K562 (cell line): ENCODE measurements around the gene DCAF15. TPM values are rescaled to one million over a fixed set of nuclear protein-coding genes. Genes with fewer than 3 reads are reported as not detected.
A peak's percentile ranks its signal among the peaks of the same experiment; 100 is the strongest.

Source experiments
- ATAC-seq: fragments of 200-7000 bp; cut with Tn5 transposase; 3 replicates; pipeline ENCODE4 v1.9.1; 2020; ENCODE audit warnings: moderate library complexity
- BruUV-seq: library from RNA; stranded (reverse); fragments of 400-500 nt; replicated peaks from 2 replicates; lab custom pipeline; 2021; lab: Mats Ljungman, UMichigan
- CTCF ChIA-PET: fragments of 300-600 bp; formaldehyde crosslinking; extraction: SDS; loops from one replicate; lab custom pipeline; 2021; ENCODE audit warnings: low intra/inter-chr PET ratio; lab: Yijun Ruan, JAX
- POLR2A ChIA-PET: fragments of 300-600, 350-650 bp; sonication (Branson Sonifier 250); formaldehyde crosslinking; extraction: SDS; loops from one replicate; lab custom pipeline; 2021; ENCODE audit warnings: antibody characterized with exemption, inconsistent platforms; lab: Yijun Ruan, JAX
- DNase-seq, 4 experiments: peaks; one replicate each; pipeline versions ENCODE4 v3.0.0 to v3.0.0-alpha.2; 2011 to 2018; ENCODE audit warnings: low spot score in 3 of 4, mixed read lengths in 3 of 4; ENCODE audit errors: extremely low read depth in 1 of 4
- FAIRE-seq: peaks from 2 replicates; lab custom pipeline; 2011; peaks lifted over from hg19 to GRCh38; lab: Jason Lieb, UNC
- H2AFZ ChIP-seq: 2 replicates; pipeline ENCODE4 v1.6.0; 2011; ENCODE audit warnings: low read depth, low read length, control low read depth, inconsistent platforms
- H3K27ac ChIP-seq: fragments of 200-600 bp; 3 replicates; pipeline ENCODE4 v1.8.0; 2011; ENCODE audit warnings: low read depth, mild to moderate bottlenecking, control low read depth, inconsistent platforms, low read length, moderate library complexity, mixed read lengths; ENCODE audit errors: extremely low read depth
- H3K27me3 ChIP-seq, 2 experiments: fragments of 300-600 bp in 1 of 2; 2 replicates in 1 of 2; 3 replicates in 1 of 2; pipeline versions ENCODE4 v1.6.0 to v1.8.0; 2011; ENCODE audit warnings: inconsistent platforms in 2 of 2, low read length in 2 of 2, mild to moderate bottlenecking in 1 of 2, mixed read lengths in 1 of 2, moderate library complexity in 1 of 2; ENCODE audit not compliant: control insufficient read depth in 2 of 2, insufficient read depth in 2 of 2
- H3K36me3 ChIP-seq: fragments of 300-600 bp; 3 replicates; pipeline ENCODE4 v1.8.0; 2011; ENCODE audit warnings: mild to moderate bottlenecking, low read length, inconsistent platforms; ENCODE audit not compliant: control insufficient read depth, insufficient read depth
- H3K4me1 ChIP-seq, 2 experiments: fragments of 200-600 bp in 1 of 2; replicated peaks in 1 of 2; 2 replicates in 1 of 2; 3 replicates in 1 of 2; pipeline versions ENCODE4 v1.5.1 to v1.8.0; 2011; ENCODE audit warnings: inconsistent platforms in 2 of 2, low read length in 2 of 2, mild to moderate bottlenecking in 1 of 2, mixed read lengths in 1 of 2, moderate library complexity in 1 of 2; ENCODE audit not compliant: control insufficient read depth in 2 of 2, insufficient read depth in 2 of 2
- H3K4me2 ChIP-seq: 2 replicates; pipeline ENCODE4 v1.6.1; 2011; ENCODE audit warnings: low read length, control low read depth, inconsistent platforms, mixed read lengths; ENCODE audit not compliant: insufficient read depth
- H3K4me3 ChIP-seq: fragments of 200-600 bp; sonication (generic), shearing (Covaris generic); 2 replicates; pipeline ENCODE4 v1.5.1; 2016; ENCODE audit warnings: control low read depth, inconsistent platforms
- H3K79me2 ChIP-seq: fragments of 200-600 bp; 3 replicates; pipeline ENCODE4 v1.8.0; 2011; ENCODE audit warnings: low read length, inconsistent platforms; ENCODE audit not compliant: control insufficient read depth, insufficient read depth
- H3K9ac ChIP-seq, 2 experiments: 2 replicates each; pipeline versions ENCODE4 v1.6.0 to v1.6.1; 2011; ENCODE audit warnings: low read depth in 2 of 2, low read length in 2 of 2, control low read depth in 1 of 2, inconsistent platforms in 1 of 2, mild to moderate bottlenecking in 1 of 2, mixed read lengths in 1 of 2; ENCODE audit not compliant: insufficient read depth in 1 of 2
- H3K9me1 ChIP-seq: one replicate; pipeline ENCODE4 v1.6.0; 2011; ENCODE audit warnings: inconsistent platforms, mild to moderate bottlenecking, low read length, moderate library complexity; ENCODE audit not compliant: control insufficient read depth, insufficient read depth
- H3K9me3 ChIP-seq: replicated peaks from 2 replicates; pipeline ENCODE4 v1.5.1; 2011; ENCODE audit warnings: low read depth, low read length, inconsistent platforms; ENCODE audit not compliant: control insufficient read depth, insufficient read depth
- H4K20me1 ChIP-seq: replicated peaks from 2 replicates; pipeline ENCODE4 v1.6.1; 2011; ENCODE audit warnings: low read length, inconsistent platforms, mixed read lengths; ENCODE audit not compliant: control insufficient read depth, insufficient read depth
- BRCA1 ChIP-seq, 2 experiments: fragments of 450-650 bp in 1 of 2; sonication (generic) in 1 of 2; formaldehyde crosslinking in 1 of 2; IDR thresholded peaks; 2 replicates each; pipeline versions ENCODE4 v1.5.0 to v1.6.1; 2017 to 2020; ENCODE audit warnings: mild to moderate bottlenecking in 1 of 2, missing genetic modification reagents in 1 of 2
- CREB1 ChIP-seq, 2 experiments: sonication (generic) in 1 of 2; formaldehyde crosslinking in 1 of 2; IDR thresholded peaks; 2 replicates each; pipeline versions ENCODE4 v1.6.1 to v1.8.0; 2012 to 2022; ENCODE audit warnings: inconsistent platforms in 1 of 2, mild to moderate bottlenecking in 1 of 2, missing genetic modification reagents in 1 of 2, moderate library complexity in 1 of 2
- GABPB2 ChIP-seq: fragments of 250-450 bp; sonication (Bioruptor Pico); conservative IDR thresholded peaks from 2 replicates; pipeline ENCODE4 v1.5.1; 2021; ENCODE audit warnings: mild to moderate bottlenecking
- HNRNPLL ChIP-seq: fragments of 200-400 bp; formaldehyde crosslinking; IDR thresholded peaks from 2 replicates; pipeline ENCODE4 v1.6.1; 2017; ENCODE audit warnings: low read length, low read depth, mild to moderate bottlenecking; ENCODE audit not compliant: poor library complexity, severe bottlenecking
- NFIC ChIP-seq: fragments of 450-650 bp; IDR thresholded peaks from 2 replicates; pipeline ENCODE4 v1.6.1; 2017; ENCODE audit warnings: mild to moderate bottlenecking, inconsistent platforms
- NR2C2 ChIP-seq, 2 experiments: fragments of 200-800 bp in 1 of 2; sonication (Bioruptor generic) in 1 of 2; sonication (generic) in 1 of 2; formaldehyde crosslinking in 1 of 2; IDR thresholded peaks; 2 replicates each; pipeline versions ENCODE4 v1.6.1 to v1.8.0; 2016 to 2022; ENCODE audit warnings: mild to moderate bottlenecking in 1 of 2, missing compliant biosample characterization in 1 of 2, missing genetic modification characterization in 1 of 2, missing genetic modification reagents in 1 of 2
- ZBTB49 ChIP-seq: sonication (generic); formaldehyde crosslinking; IDR thresholded peaks from 2 replicates; pipeline ENCODE4 v1.8.0; 2022; ENCODE audit warnings: missing genetic modification reagents, mild to moderate bottlenecking, borderline replicate concordance
- ZNF165 ChIP-seq: fragments of 250-450 bp; sonication (Bioruptor Pico); IDR thresholded peaks from 2 replicates; pipeline ENCODE4 v1.4.0; 2020; ENCODE audit warnings: borderline replicate concordance
- ZNF408 ChIP-seq: fragments of 250-450 bp; sonication (Bioruptor Pico); IDR thresholded peaks from 2 replicates; pipeline ENCODE4 v1.4.0; 2020; ENCODE audit warnings: low read depth, mild to moderate bottlenecking, moderate library complexity
- WGBS: fragments of 100-300 bp; shearing (Covaris generic); methylation state at CpG from one replicate; pipeline ENCODE4 v1.1.6; 2016; ENCODE audit warnings: low coverage, mixed read lengths; ENCODE audit not compliant: insufficient coverage; ENCODE audit errors: missing lambda C conversion rate; 5-methylcytosine and 5-hydroxymethylcytosine counted together
- in situ Hi-C: fragments of 300-500 bp; cut with MboI; formaldehyde crosslinking; loops from 4 replicates; pipeline ENCODE4 v1.15.0; 2018; ENCODE audit warnings: inconsistent platforms, mixed read lengths
- intact Hi-C: fragments of 100-400 bp; cut with micrococcal nuclease; formaldehyde crosslinking; loops from 2 replicates; pipeline ENCODE4 v1.14.2; 2022
- polyA plus RNA-seq, 8 experiments: library from polyadenylated mRNA; depleted of rRNA in 4 of 8; stranded (reverse) in 5 of 8; unstranded in 3 of 8; fragments of >200 nt; fragmentation: Nextera tagmentation in 2 of 8; fragmentation: Illumina TruSeq in 1 of 8; extraction: Ambion mirVana in 2 of 8; extraction: Trizol in 1 of 8; gene quantifications; 2 replicates each; pipeline versions ENCODE4 v1.2.1 to v1.2.3, GENCODE V29; 2011 to 2014; ENCODE audit warnings: inconsistent platforms in 1 of 8, missing spikeins in 1 of 8
- total RNA-seq, 7 experiments: library from RNA; depleted of rRNA in 6 of 7; stranded (reverse); fragments of >200 nt in 6 of 7; fragmentation: Illumina TruSeq in 2 of 7; extraction: Trizol in 2 of 7; gene quantifications; 2 replicates each; pipeline versions ENCODE4 v1.2.1 to v1.2.3, GENCODE V29; 2011 to 2021; ENCODE audit warnings: low replicate concordance in 1 of 7
- TF ChIP-seq, protein P1 (sequence below), 3 experiments: fragments of 200-800 bp in 1 of 3; fragments of 250-450 bp in 1 of 3; fragments of 450-650 bp in 1 of 3; sonication (Bioruptor Pico) in 1 of 3; sonication (Bioruptor generic) in 1 of 3; formaldehyde crosslinking in 1 of 3; IDR thresholded peaks; 2 replicates each; pipeline versions ENCODE4 v1.6.1 to v1.8.0; 2016 to 2022; ENCODE audit warnings: mild to moderate bottlenecking in 2 of 3, missing genetic modification characterization in 2 of 3, missing compliant biosample characterization in 1 of 3, moderate library complexity in 1 of 3

Gene DCAF15
- total and polyA plus RNA-seq, 9 of the 15 experiments (the other 6 are each of a cell fraction or from before 2014, with no cell fraction given), result 0.17 to 68.5 (median 27.7) TPM

GRCh38 chr19:14005349-14006084 lies 53.2 kb downstream of the DCAF15 start (continued):
- TF ChIP-seq CREB1 (IDR thresholded peaks at IDR 0.05) (no peak), CREB1 (CRISPR knock-in tag; IDR thresholded peaks at IDR 0.05) (peak; percentile 48; the same call in 1 of the 2 replicates), NR2C2 (CRISPR knock-in tag; IDR thresholded peaks at IDR 0.05) (no peak), NR2C2 (tag; IDR thresholded peaks at IDR 0.05) (no peak), NFIC (peak; percentile 51)
- TF ChIP-seq, all 486 proteins: peak for 126

DNA sequence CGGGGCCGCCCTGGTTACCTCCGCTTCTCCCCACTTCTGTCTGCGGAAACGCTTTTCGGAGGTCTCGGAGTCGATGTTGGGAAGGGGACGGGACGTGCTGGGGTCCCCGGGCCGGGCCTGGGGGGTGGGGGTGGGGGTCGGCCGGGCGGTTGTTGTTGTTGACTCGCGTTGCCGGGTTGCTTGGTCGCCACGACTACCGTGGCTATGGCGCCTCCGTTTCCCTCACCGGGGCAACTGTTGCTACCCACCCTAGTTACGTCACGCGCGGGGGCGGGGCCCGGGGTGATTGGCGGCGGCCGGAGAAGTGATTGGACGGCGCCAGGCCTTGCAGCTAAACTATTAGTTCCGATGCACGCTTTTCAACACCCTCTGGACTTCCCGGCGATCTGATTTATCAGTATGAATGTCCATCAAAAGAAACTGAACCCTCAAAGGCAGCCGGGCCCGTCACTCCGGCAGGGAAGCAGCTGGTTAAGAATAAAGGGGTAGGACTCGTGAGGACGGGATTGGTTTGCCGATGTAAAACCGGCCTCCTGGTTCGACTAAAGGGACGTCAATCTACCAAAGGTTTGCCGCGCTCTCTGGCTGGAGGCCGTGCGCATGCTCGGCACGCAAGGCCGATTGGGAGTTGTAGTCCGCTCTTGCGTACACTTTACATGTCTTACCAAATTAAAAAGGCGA lies 53.9 kb downstream of the DCAF15 start, which contains the start of gene RFX1:
TSS of gene RFX1 (minus strand) at position 236 of the 681 bp plus-strand sequence. CDS start 12,477 bp downstream, outside the sequence.
- DNase-seq (peak; percentile 75 to 98 (median 84)), ATAC-seq (peak; percentile 86), FAIRE-seq (peak; percentile 93)
- no peaks in the 10 kb centered on the region for H4K20me1 ChIP-seq
- POLR2A ChIA-PET, result interaction anchor here (0.6 to 2.3 kb wide), 22 partner anchors 8 to 1829 kb away, joined by 3 to 15 read pairs (median 7); partner anchors contain the start of genes DCAF15, IL27RA and RLN3
- H3K9me1 ChIP-seq, result no peaks in the 10 kb centered on the region
- peak within 1 kb of the TSS; percentile 97 for H2AFZ ChIP-seq
- peaks cover 38% of the 10 kb centered on the region for H3K79me2 ChIP-seq
- peak within 1 kb of the TSS; percentile 98 for H3K4me2 ChIP-seq
- H3K36me3 ChIP-seq, result peaks cover 4% of the 10 kb centered on the region; the same call in 1 of the 3 replicates
- peaks cover 45 to 46% of the 10 kb centered on the region in 2 experiments for H3K4me1 ChIP-seq
- H3K4me3 ChIP-seq, result peak within 1 kb of the TSS; percentile 82
- in situ Hi-C loops, result no loop called here
- no peaks in the 10 kb centered on the region for H3K9me3 ChIP-seq
- under 1% methylated on average over 47 of the region's 58 CpGs for WGBS
- CTCF ChIA-PET, result no interaction called here
- H3K27me3 ChIP-seq, result no peaks in the 10 kb centered on the region
- H3K9ac ChIP-seq, result peak within 1 kb of the TSS; percentile 93 to 99
- intact Hi-C loops, result no loop called here
- no TSS peak for BruUV-seq
- H3K27ac ChIP-seq, result peak within 1 kb of the TSS; percentile 100
- no peak for TF ChIP-seq BRCA1 (IDR thresholded peaks at IDR 0.05)
- no peak for TF ChIP-seq BRCA1 (CRISPR knock-in tag; IDR thresholded peaks at IDR 0.05)
- no peak for TF ChIP-seq GABPB2 (CRISPR knock-in tag)
- no peak for TF ChIP-seq ZNF408
- TF ChIP-seq ZNF165, result no peak
- TF ChIP-seq, protein P1, sequence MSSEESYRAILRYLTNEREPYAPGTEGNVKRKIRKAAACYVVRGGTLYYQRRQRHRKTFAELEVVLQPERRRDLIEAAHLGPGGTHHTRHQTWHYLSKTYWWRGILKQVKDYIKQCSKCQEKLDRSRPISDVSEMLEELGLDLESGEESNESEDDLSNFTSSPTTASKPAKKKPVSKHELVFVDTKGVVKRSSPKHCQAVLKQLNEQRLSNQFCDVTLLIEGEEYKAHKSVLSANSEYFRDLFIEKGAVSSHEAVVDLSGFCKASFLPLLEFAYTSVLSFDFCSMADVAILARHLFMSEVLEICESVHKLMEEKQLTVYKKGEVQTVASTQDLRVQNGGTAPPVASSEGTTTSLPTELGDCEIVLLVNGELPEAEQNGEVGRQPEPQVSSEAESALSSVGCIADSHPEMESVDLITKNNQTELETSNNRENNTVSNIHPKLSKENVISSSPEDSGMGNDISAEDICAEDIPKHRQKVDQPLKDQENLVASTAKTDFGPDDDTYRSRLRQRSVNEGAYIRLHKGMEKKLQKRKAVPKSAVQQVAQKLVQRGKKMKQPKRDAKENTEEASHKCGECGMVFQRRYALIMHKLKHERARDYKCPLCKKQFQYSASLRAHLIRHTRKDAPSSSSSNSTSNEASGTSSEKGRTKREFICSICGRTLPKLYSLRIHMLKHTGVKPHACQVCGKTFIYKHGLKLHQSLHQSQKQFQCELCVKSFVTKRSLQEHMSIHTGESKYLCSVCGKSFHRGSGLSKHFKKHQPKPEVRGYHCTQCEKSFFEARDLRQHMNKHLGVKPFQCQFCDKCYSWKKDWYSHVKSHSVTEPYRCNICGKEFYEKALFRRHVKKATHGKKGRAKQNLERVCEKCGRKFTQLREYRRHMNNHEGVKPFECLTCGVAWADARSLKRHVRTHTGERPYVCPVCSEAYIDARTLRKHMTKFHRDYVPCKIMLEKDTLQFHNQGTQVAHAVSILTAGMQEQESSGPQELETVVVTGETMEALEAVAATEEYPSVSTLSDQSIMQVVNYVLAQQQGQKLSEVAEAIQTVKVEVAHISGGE (CRISPR knock-in tag; IDR thresholded peaks at IDR 0.05), result peak in 1 of 3 experiments; percentile 77; a peak in 2 of 6 replicates
- no peak for TF ChIP-seq ZBTB49 (CRISPR knock-in tag)
- TF ChIP-seq HNRNPLL, result no peak
